Fibroblast of mammary gland (primary cell): Measurements from ENCODE around the gene PCP2.

Experiments used
- DNase-seq: peaks from one replicate; pipeline ENCODE4 v3.0.0-alpha.2; 2010; ENCODE audit warnings: low read depth
- H3K4me3 ChIP-seq: 2 replicates; pipeline ENCODE4 v1.5.1; 2011; ENCODE audit warnings: low read depth, mild to moderate bottlenecking, low read length, moderate library complexity; ENCODE audit not compliant: control insufficient read depth
- CTCF ChIP-seq: conservative IDR thresholded peaks from 2 replicates; pipeline ENCODE4 v1.5.1; 2011; ENCODE audit warnings: low read depth, low read length, inconsistent platforms; ENCODE audit not compliant: control insufficient read depth, insufficient read depth

The PCP2 gene

DNA sequence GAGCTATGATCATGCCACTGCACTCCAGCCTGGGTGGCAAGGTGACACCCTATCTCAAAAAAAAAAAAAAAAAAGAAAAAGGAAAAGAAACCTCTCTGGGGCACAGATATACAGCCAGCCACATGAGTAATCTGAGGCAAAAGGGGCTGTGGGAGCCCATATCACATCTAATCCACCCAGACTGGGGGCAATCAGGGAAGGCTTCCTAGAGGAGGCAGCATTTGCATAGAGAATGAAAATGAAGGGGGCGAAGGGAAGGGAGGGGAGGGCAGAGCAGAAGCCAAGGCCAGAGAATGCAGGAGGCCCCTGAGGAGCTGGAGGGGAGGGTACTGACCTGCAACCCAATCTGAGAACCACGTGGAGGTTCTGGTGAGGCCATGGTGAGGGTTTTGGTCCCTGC lies 16.6 kb upstream of the PCP2 start:
- TF ChIP-seq CTCF: no peak
- no peak for DNase-seq
- H3K4me3 ChIP-seq: no peak overlapping the region

- H3K4me3 ChIP-seq: no peak overlapping the region
- no peak for DNase-seq
- no peak for TF ChIP-seq CTCF
Observed at GRCh38 chr19:7648265-7649014, 14.9 kb upstream of the PCP2 start.

DNA sequence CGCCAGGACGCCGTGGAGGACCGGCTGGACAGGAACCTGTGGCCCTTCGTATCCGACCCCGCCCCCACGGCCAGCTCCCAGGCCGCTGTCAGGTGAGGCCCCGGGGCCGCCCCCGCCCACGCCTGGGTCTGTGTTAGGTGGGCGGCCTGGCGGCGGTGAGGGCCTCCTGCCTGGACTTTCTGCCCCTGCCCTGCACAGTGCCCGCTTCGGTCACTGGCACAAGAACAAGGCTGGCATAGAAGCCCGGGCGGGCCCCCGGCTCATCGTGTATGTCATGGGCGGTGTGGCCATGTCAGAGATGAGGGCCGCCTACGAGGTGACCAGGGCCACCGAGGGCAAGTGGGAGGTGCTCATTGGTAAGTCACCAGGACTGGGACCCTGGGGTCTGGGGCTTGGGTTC lies 13.6 kb upstream of the PCP2 start:
- H3K4me3 ChIP-seq: no peak overlapping the region
- DNase-seq: no peak
- TF ChIP-seq CTCF: no peak

GRCh38 chr19:7646426-7646700 lies 12.8 kb upstream of the PCP2 start:
- no peak for DNase-seq
- H3K4me3 ChIP-seq: no peak overlapping the region
- TF ChIP-seq CTCF: no peak

DNA sequence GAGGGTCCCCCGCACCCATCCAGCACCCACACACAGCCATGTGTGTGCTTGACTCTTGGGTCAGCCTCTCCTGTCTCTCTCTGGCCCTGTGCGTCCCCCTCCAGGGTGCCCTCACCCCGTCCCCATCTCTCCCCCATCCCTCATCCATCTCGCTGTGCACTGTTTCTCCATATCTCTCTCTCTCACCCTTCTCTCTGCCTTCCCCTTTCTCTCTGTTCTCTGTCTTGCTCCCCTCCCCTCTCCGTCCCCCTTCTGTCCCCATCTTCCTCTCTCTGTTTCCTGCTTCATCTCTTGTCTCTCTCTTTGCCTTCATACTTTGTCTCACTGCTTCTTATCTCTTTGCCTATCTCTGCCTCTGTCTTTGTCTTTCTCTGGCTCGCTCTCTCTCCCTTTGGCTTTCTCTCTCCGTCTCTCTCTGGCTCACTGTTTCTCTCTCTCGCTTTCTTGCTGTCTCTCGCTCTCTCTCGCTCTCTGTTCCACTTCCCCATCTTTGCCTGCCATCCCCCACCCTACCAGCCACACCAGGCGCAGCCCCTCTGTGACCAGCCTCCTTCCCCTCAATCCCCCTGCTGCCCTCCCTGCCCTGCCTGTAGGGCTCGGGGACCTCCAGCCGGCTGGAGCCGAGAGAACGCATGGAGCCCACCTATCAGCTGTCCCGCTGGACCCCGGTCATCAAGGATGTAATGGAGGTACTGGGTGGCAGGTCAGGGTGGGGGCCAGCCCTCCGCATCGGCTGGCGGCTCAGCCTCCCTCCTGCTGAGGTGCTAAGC lies 12.3 kb upstream of the PCP2 start:
- TF ChIP-seq CTCF: no peak
- DNase-seq: no peak
- H3K4me3 ChIP-seq: no peak overlapping the region

GRCh38 chr19:7645163-7645562 lies 11.6 kb upstream of the PCP2 start:
- TF ChIP-seq CTCF: no peak
- no peak overlapping the region for H3K4me3 ChIP-seq
- no peak for DNase-seq
